ENCODE results near the gene GALNT2.

The GALNT2 gene

DNA sequence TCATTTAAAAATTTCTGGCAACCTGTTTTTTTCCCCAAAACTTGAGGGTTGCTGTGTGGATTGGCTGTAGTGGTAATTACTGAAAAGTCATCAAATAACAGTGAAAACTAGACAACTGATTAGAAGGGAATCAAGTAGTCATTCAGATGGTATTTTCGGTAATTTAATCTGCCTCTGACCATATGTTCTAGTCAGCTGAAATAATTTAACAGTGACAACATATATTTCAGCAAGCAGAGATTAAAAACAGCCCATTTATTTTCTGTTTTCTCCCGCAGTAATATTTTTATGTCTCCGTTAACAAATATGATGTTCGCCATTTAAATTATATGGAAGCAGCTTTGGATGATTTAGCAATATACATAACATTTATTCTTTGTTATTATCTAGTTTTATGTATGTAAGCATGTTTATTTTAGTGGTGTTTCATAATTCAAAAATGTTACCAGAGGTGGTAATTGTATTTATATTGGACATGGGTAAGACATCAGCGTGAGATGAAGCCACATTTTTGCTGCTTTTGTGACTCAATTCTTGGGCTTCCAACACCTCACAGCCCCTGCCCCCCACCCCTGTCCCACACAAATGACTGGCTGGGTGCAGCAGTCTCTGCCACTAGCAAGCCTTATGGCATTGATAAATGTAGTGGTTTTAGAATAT lies 104.4 kb downstream of the GALNT2 start:
- Histone ChIP-seq H3K9me3 (ENCODE audit: control insufficient read depth, insufficient read depth, low read length) (no peaks in the 10 kb centered on the region), H3K27me3 (ENCODE audit: control insufficient read depth, insufficient read depth, low read length) (no peaks in the 10 kb centered on the region), H3K4me3 (ENCODE audit: low read depth, low read length) (no peak overlapping the region), H3K36me3 (ENCODE audit: control insufficient read depth, insufficient read depth, low read length) (no peaks in the 10 kb centered on the region), H3K27ac (ENCODE audit: low read depth, low read length) (no peak overlapping the region), H3K4me1 (ENCODE audit: control insufficient read depth, insufficient read depth, low read length) (peaks cover 28% of the 10 kb centered on the region; the same call in 1 of the 2 replicates), H3K9ac (ENCODE audit: low read depth, low read length) (no peak overlapping the region)

DNA sequence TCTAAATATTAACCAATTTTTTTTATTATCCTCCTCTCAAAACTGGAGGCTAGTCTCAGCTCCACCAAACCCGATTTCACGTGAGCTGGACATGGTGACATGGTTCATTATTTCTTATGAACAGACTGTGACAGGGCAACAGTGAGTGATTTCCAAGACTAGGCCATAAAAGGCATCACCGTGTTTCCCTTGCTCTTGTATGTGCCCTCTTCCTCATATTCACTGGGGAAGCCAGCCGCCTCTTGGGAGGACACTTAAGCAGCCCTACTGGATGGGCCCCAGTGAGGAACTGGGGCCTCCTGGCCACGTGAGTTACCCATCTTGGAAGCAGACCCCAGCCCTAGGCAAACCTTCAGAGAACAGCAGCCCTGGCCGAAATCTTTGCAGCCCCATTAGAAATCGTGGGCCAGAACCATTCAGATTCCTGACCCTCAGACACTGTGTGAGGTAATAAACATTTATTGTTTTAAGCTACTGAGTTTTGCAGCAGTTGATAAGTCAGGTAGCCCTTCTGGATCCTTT lies 105.0 kb downstream of the GALNT2 start:
- no peak overlapping the region for H3K9ac ChIP-seq (ENCODE audit: low read depth, low read length)
- H3K27me3 ChIP-seq (ENCODE audit: control insufficient read depth, insufficient read depth, low read length) = no peaks in the 10 kb centered on the region
- H3K9me3 ChIP-seq (ENCODE audit: control insufficient read depth, insufficient read depth, low read length) = no peaks in the 10 kb centered on the region
- peaks cover 28% of the 10 kb centered on the region; the same call in 1 of the 2 replicates for H3K4me1 ChIP-seq (ENCODE audit: control insufficient read depth, insufficient read depth, low read length)
- no peak overlapping the region for H3K27ac ChIP-seq (ENCODE audit: low read depth, low read length)
- no peak overlapping the region for H3K4me3 ChIP-seq (ENCODE audit: low read depth, low read length)
- no peaks in the 10 kb centered on the region for H3K36me3 ChIP-seq (ENCODE audit: control insufficient read depth, insufficient read depth, low read length)

DNA sequence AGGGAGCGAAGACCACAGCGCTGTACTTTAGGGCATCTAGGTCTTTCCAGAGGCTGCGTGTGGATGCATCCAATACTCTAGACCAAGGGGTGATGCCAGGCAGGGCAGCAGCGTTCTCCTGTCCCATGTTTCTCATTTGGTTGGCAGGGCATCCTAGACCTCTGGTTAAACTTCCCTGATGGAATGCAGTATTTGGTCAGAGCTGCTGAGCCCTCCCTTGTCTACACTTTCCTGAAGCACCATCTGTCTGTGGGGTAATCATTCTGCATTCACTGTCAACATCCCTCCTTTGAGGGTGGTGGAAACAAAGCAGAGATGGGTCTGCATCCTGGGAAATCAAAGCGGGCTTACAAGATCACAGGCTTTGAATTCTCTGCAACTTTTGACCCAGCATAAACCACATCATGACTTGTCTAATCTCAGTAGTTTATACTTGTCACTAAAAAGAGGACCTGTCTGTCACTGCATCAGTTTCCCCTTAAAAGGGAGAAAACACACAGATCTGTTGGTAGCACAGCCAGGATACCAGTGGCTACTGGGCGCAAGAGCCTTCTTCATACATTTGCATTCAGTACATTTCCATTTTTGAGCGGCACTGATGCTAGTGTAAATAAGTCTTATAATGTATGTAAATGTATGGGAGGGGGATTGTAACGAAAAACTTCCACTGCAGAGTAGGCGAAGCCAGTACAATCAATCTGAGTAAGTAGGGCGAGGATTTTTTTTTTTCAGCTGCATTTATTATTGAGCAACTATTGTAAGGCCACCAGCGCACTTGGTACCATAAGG lies 106.3 kb downstream of the GALNT2 start:
- Histone ChIP-seq H3K27me3 (ENCODE audit: control insufficient read depth, insufficient read depth, low read length) (no peaks in the 10 kb centered on the region), H3K9ac (ENCODE audit: low read depth, low read length) (no peak overlapping the region), H3K9me3 (ENCODE audit: control insufficient read depth, insufficient read depth, low read length) (no peaks in the 10 kb centered on the region), H3K4me1 (ENCODE audit: control insufficient read depth, insufficient read depth, low read length) (peaks cover 28% of the 10 kb centered on the region; the same call in 1 of the 2 replicates), H3K4me3 (ENCODE audit: low read depth, low read length) (no peak overlapping the region), H3K27ac (ENCODE audit: low read depth, low read length) (no peak overlapping the region), H3K36me3 (ENCODE audit: control insufficient read depth, insufficient read depth, low read length) (no peaks in the 10 kb centered on the region)

DNA sequence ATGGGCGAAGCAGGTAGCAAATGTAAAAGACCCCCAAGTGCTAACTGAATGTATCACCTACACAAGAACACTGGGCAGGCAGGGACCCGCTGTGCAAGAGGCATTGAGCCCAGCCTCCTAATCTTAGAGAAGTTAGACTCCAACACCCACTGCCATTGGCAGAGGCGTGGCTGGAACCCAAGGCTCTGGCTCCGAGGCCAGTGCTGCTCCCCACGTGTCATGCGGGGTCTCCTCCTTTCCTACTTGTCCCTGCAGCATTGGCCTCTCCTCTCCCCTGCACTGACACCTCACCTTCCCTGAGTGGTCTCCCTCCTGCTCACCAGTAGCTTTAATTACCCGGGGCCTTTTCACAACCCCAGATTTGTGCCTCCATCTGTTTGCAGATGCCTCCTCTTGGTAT lies 107.0 kb downstream of the GALNT2 start:
- H3K9ac ChIP-seq (ENCODE audit: low read depth, low read length) = no peak overlapping the region
- no peak overlapping the region for H3K27ac ChIP-seq (ENCODE audit: low read depth, low read length)
- H3K4me3 ChIP-seq (ENCODE audit: low read depth, low read length) = no peak overlapping the region
- H3K9me3 ChIP-seq (ENCODE audit: control insufficient read depth, insufficient read depth, low read length) = no peaks in the 10 kb centered on the region
- peaks cover 4% of the 10 kb centered on the region; the same call in 1 of the 2 replicates for H3K36me3 ChIP-seq (ENCODE audit: control insufficient read depth, insufficient read depth, low read length)
- no peaks in the 10 kb centered on the region for H3K27me3 ChIP-seq (ENCODE audit: control insufficient read depth, insufficient read depth, low read length)
- peaks cover 28% of the 10 kb centered on the region; the same call in 1 of the 2 replicates for H3K4me1 ChIP-seq (ENCODE audit: control insufficient read depth, insufficient read depth, low read length)

DNA sequence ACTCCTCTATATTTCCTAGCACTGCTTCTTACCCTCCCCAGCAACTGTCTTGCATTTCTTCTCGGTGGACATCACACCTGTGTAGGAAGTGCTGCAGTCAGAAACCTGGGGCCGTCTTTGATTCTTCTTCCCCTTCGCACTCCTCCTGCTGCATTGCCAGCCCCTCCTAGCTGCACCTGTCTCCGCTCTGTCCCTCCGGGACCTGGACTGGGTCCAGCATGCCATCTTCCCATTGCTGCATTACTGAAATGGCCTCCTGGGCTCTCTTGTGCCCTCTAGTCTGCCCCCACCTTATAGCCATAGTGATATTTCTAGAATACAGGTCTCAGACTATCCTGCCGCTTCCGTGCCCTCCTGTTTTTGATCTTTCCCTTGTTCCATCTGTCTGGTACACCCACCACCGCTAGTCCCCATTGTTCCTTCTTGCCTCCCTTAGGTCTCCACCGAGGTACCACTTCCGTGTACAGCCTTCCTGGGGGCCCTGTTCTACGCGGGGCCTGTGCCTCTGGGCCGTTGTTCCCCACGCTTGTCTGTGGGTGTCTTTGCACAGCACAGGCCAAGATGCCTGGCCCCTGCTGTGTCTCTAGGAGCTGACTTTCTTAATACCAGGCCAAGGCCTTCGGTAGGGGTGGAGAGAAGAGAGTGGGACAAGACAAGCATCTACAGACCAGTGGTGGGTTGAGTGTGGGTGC lies 107.6 kb downstream of the GALNT2 start:
- Histone ChIP-seq H3K4me3 (ENCODE audit: low read depth, low read length) (no peak overlapping the region), H3K9me3 (ENCODE audit: control insufficient read depth, insufficient read depth, low read length) (no peaks in the 10 kb centered on the region), H3K27me3 (ENCODE audit: control insufficient read depth, insufficient read depth, low read length) (no peaks in the 10 kb centered on the region), H3K4me1 (ENCODE audit: control insufficient read depth, insufficient read depth, low read length) (peaks cover 27% of the 10 kb centered on the region; the same call in 1 of the 2 replicates), H3K27ac (ENCODE audit: low read depth, low read length) (no peak overlapping the region), H3K36me3 (ENCODE audit: control insufficient read depth, insufficient read depth, low read length) (peaks cover 4% of the 10 kb centered on the region; the same call in 1 of the 2 replicates), H3K9ac (ENCODE audit: low read depth, low read length) (no peak overlapping the region)

DNA sequence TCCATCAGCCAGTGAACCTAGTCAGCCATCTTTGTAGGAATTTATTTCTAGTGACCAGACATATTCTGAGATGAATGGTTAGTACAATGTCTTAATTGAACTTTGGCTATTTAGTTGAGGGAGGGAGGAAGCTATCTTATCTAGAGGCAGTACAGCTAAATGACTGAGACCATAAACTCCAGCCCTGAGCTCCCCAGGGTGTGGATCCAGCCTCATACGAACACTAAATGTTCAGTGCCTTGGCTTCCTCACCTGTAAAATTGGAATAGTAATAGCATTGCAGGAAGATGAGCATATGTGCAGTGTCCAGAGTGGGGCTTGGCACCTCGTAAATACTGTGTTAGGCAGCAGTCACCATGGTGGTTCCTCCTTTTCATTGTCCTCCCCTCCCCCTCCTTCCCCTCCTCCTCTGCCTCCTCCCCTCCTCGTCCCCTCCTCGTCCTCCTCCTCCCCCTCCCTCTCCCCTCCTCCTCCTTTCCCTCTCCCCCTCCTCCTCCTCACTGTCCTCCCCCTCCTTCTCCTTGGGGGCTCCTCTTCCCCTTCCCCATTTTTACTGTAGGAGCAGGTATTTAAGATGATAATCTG lies 108.2 kb downstream of the GALNT2 start:
- H3K9me3 ChIP-seq (ENCODE audit: control insufficient read depth, insufficient read depth, low read length) = no peaks in the 10 kb centered on the region
- no peak overlapping the region for H3K4me3 ChIP-seq (ENCODE audit: low read depth, low read length)
- no peak overlapping the region for H3K9ac ChIP-seq (ENCODE audit: low read depth, low read length)
- peaks cover 4% of the 10 kb centered on the region; the same call in 1 of the 2 replicates for H3K36me3 ChIP-seq (ENCODE audit: control insufficient read depth, insufficient read depth, low read length)
- no peak overlapping the region for H3K27ac ChIP-seq (ENCODE audit: low read depth, low read length)
- H3K27me3 ChIP-seq (ENCODE audit: control insufficient read depth, insufficient read depth, low read length) = no peaks in the 10 kb centered on the region
- peaks cover 23% of the 10 kb centered on the region; the same call in 1 of the 2 replicates for H3K4me1 ChIP-seq (ENCODE audit: control insufficient read depth, insufficient read depth, low read length)

DNA sequence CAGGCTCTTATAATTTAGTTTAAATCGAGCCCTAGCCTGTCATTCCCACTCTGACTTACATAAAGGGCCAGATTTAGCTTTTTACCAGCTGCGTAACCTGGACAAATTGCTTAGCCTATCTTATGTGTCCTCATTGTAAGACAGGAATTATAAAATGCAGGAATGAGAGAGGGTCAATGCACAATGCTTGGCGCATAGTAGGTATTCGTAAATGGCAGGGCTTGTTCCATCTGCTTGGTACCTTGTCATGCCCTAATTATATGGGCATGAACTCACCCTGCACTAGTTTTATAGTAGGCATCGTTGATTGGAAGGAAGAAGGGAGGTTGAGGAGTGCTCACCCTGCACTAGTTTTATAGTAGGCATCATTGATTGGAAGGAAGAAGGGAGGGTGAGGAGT lies 108.8 kb downstream of the GALNT2 start:
- peaks cover 4% of the 10 kb centered on the region; the same call in 1 of the 2 replicates for H3K36me3 ChIP-seq (ENCODE audit: control insufficient read depth, insufficient read depth, low read length)
- H3K9ac ChIP-seq (ENCODE audit: low read depth, low read length) = no peak overlapping the region
- no peaks in the 10 kb centered on the region for H3K9me3 ChIP-seq (ENCODE audit: control insufficient read depth, insufficient read depth, low read length)
- peaks cover 17% of the 10 kb centered on the region; the same call in 1 of the 2 replicates for H3K4me1 ChIP-seq (ENCODE audit: control insufficient read depth, insufficient read depth, low read length)
- H3K27ac ChIP-seq (ENCODE audit: low read depth, low read length) = no peak overlapping the region
- no peak overlapping the region for H3K4me3 ChIP-seq (ENCODE audit: low read depth, low read length)
- H3K27me3 ChIP-seq (ENCODE audit: control insufficient read depth, insufficient read depth, low read length) = no peaks in the 10 kb centered on the region

DNA sequence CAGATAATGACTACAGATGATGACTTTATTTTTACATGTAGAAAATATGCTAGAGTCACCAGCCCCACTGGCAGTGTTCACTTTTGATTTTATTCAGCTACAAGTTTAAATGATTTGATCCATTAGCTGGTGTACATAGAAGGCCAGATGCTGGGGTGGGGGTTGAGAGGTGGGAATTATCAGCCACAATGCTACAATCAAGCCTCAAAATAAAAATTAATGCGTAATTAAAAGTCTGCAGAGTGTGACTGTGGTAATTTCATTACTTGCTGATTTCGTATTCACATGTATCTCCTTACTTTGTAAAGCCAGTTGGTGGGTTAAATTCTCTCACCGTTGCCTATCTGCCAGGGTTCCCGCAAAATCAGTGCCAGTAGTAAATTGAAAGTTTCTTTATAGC lies 109.3 kb downstream of the GALNT2 start:
- Histone ChIP-seq H3K4me3 (ENCODE audit: low read depth, low read length) (no peak overlapping the region), H3K27me3 (ENCODE audit: control insufficient read depth, insufficient read depth, low read length) (no peaks in the 10 kb centered on the region), H3K36me3 (ENCODE audit: control insufficient read depth, insufficient read depth, low read length) (peaks cover 4% of the 10 kb centered on the region; the same call in 1 of the 2 replicates), H3K4me1 (ENCODE audit: control insufficient read depth, insufficient read depth, low read length) (peaks cover 12% of the 10 kb centered on the region; the same call in 1 of the 2 replicates), H3K9me3 (ENCODE audit: control insufficient read depth, insufficient read depth, low read length) (no peaks in the 10 kb centered on the region), H3K27ac (ENCODE audit: low read depth, low read length) (no peak overlapping the region), H3K9ac (ENCODE audit: low read depth, low read length) (no peak overlapping the region)

DNA sequence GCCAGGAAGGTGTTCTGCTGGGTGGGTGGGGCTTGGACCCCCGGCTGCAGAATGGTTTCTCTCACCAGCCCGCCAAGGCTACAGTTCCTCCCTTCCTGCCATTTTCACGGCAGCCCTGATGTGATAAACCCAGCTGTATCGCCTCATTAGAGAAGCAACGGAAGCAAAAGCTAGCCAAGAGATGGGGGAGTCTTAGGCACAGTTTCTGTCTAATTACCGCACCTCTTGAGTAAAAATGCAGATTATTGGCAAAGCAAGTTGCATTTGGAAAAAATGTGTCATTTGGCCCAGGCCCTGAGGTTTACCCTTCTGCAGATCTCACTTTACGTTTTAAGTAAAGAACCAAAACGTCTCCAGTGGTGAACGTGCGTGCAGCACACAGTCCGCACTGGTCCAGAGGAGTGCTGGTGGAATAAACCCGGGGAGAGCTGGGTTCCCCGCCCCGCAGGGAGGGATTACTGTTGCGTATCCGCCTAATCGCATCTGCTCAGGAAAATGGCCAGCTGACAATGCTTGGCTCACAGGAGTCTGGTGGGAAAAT lies 109.9 kb downstream of the GALNT2 start:
- Histone ChIP-seq H3K27ac (ENCODE audit: low read depth, low read length) (no peak overlapping the region), H3K36me3 (ENCODE audit: control insufficient read depth, insufficient read depth, low read length) (peaks cover 4% of the 10 kb centered on the region; the same call in 1 of the 2 replicates)

DNA sequence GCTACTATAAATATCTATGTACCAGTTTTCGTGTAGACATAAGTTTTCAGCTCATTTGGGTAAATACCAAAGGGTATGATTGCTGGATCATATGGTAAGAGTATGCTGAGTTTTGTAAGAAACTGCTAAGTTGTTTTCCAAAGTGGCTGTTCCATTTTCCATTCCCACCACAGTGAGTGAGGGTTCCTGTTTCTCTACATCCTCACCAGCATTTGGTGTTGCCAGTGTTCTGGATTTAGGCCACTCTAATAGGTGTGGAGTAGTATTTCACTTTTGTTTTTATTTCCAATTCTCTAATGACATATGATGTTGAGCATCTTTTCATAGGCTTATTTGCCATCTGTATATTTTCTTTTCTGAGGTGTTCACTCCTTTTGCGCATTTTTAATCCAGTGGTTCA lies 112.2 kb downstream of the GALNT2 start:
- Histone ChIP-seq H3K36me3 (ENCODE audit: control insufficient read depth, insufficient read depth, low read length) (peaks cover 4% of the 10 kb centered on the region; the same call in 1 of the 2 replicates), H3K9me3 (ENCODE audit: control insufficient read depth, insufficient read depth, low read length) (no peaks in the 10 kb centered on the region), H3K27me3 (ENCODE audit: control insufficient read depth, insufficient read depth, low read length) (no peaks in the 10 kb centered on the region), H3K4me1 (ENCODE audit: control insufficient read depth, insufficient read depth, low read length) (peaks cover 9% of the 10 kb centered on the region; the same call in 1 of the 2 replicates), H3K4me3 (ENCODE audit: low read depth, low read length) (no peak overlapping the region), H3K27ac (ENCODE audit: low read depth, low read length) (no peak overlapping the region), H3K9ac (ENCODE audit: low read depth, low read length) (no peak overlapping the region)

More for the DNA sequence above, 109.9 kb downstream of the GALNT2 start:
- H3K9ac ChIP-seq (ENCODE audit: low read depth, low read length) = no peak overlapping the region
- no peaks in the 10 kb centered on the region for H3K27me3 ChIP-seq (ENCODE audit: control insufficient read depth, insufficient read depth, low read length)
- no peaks in the 10 kb centered on the region for H3K9me3 ChIP-seq (ENCODE audit: control insufficient read depth, insufficient read depth, low read length)
- H3K4me1 ChIP-seq (ENCODE audit: control insufficient read depth, insufficient read depth, low read length) = peaks cover 9% of the 10 kb centered on the region; the same call in 1 of the 2 replicates
- H3K4me3 ChIP-seq (ENCODE audit: low read depth, low read length) = no peak overlapping the region
